NCI-H2171 treated with DMSO at 0.1 percent for 48 hours (cell line): ENCODE measurements around the gene MAP2K7.

Experiments used
- DNase-seq: peaks from one replicate; lab custom pipeline; 2025; lab: John Stamatoyannopoulos, UW

MAP2K7 gene

GRCh38 chr19:7963566-7963965 is 59.9 kb downstream of the MAP2K7 start:
- no peak for DNase-seq
